22Rv1 (cell line): ENCODE measurements around the gene PAFAH1B1.

Experiments
- H3K27ac ChIP-seq: fragments of 450-650 bp; 2 replicates; pipeline ENCODE4 v1.5.1; 2017
- ZFX ChIP-seq: fragments of 450-650 bp; IDR thresholded peaks from 2 replicates; pipeline ENCODE4 v1.6.1; 2017; ENCODE audit warnings: antibody characterized with exemption, borderline replicate concordance
- TF ChIP-seq, protein P1 (sequence below): fragments of 450-650 bp; IDR thresholded peaks from 2 replicates; pipeline ENCODE4 v1.5.1; 2017; ENCODE audit warnings: mild to moderate bottlenecking

Gene PAFAH1B1

GRCh38 chr17:2631211-2631610 lies 37.8 kb downstream of the PAFAH1B1 start:
- H3K27ac ChIP-seq = no peak overlapping the region
- no peak for TF ChIP-seq ZFX
- TF ChIP-seq, protein P1, sequence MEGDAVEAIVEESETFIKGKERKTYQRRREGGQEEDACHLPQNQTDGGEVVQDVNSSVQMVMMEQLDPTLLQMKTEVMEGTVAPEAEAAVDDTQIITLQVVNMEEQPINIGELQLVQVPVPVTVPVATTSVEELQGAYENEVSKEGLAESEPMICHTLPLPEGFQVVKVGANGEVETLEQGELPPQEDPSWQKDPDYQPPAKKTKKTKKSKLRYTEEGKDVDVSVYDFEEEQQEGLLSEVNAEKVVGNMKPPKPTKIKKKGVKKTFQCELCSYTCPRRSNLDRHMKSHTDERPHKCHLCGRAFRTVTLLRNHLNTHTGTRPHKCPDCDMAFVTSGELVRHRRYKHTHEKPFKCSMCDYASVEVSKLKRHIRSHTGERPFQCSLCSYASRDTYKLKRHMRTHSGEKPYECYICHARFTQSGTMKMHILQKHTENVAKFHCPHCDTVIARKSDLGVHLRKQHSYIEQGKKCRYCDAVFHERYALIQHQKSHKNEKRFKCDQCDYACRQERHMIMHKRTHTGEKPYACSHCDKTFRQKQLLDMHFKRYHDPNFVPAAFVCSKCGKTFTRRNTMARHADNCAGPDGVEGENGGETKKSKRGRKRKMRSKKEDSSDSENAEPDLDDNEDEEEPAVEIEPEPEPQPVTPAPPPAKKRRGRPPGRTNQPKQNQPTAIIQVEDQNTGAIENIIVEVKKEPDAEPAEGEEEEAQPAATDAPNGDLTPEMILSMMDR = no peak

DNA sequence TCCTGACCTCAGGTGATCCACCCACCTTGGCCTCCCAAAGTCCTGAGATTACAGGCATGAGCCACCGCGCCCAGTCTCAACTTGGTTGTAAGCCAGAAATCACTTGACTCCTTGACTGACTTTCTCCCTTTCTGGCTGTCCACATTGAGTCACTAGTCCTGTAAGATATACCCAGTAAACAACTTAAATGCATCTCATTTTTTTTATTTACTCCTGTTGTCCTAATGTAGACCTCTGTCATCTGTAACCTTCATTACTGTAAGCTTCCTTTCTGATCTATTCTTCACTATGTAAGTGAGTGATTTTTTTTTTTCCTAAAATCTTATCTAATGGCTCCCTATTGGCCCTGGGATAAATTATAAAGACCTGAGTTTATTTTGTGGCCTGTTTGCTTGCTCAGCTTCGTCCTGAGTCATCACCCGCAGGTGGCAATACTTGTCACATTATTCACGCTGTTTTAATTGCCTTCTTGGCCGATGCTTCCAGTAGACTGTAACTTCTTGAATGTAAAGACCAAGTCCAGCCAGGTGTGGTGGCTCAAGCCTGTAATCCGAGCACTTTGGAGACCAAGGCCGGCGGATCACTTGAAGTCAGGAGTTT lies 41.0 kb downstream of the PAFAH1B1 start:
- TF ChIP-seq, protein P1 = no peak
- TF ChIP-seq ZFX = no peak
- no peak overlapping the region for H3K27ac ChIP-seq

GRCh38 chr17:2635241-2635640 lies 41.8 kb downstream of the PAFAH1B1 start:
- no peak overlapping the region for H3K27ac ChIP-seq

GRCh38 chr17:2635675-2636074 lies 42.2 kb downstream of the PAFAH1B1 start:
- TF ChIP-seq, protein P1 = no peak
- TF ChIP-seq ZFX = no peak
- no peak overlapping the region for H3K27ac ChIP-seq

More at GRCh38 chr17:2635241-2635640, 41.8 kb downstream of the PAFAH1B1 start:
- no peak for TF ChIP-seq ZFX
- TF ChIP-seq, protein P1 = no peak

DNA sequence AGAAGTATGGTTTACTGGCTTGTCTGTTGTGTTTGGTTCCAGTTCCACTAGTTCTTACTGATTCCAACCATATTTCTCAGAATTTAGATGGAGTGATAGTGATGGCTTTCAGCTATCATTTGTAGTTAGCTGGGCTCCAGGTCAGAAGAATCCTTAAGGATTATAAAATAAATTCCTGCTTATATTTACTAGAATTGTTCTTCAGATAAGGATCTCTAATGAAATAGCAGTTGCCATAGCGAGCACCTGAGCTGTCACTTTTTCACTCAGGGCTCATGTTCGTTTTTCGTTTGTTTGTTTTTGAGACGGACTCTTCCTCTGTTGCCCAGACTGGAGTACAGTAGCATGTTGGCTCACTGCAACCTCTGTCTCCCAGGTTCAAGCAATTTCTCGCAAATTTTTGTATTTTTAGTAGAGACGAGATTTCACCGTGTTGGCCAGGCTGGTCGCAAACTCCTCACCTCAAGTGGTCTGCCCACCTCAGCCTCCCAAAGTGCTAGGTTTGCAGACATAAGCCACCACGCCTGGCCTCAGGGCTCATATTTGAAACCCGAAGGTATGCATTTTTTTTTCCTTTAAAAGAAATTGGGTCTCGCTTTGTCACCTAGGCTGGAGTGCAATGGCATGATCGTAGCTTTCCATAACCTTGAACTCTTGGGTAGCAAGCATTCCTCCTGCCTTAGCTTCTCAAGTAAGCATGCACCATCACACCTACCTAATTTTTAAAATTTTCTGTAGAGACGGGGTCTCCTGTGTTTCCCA lies 42.9 kb downstream of the PAFAH1B1 start:
- H3K27ac ChIP-seq = no peak overlapping the region
- no peak for TF ChIP-seq ZFX
- TF ChIP-seq, protein P1 = no peak

DNA sequence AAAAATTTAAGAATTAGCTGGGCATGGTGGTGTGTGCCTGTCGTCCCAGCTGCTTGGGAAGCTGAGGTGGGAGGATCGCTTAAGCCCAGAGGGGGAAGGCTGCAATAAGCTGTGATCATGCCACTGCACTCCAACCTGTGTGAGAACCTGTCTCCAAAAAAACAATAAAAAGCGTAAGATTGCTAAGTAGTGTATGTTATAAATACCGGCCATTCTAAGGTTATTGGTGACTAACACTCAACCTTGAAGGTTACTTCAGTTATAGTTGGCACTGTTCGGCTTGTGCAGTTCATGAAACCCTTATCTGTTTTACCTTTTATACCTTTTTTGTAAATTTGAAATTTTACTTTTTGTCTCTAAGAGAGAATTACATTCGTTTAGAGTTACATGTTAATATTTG lies 44.0 kb downstream of the PAFAH1B1 start:
- H3K27ac ChIP-seq = no peak overlapping the region
- no peak for TF ChIP-seq ZFX
- TF ChIP-seq, protein P1 = no peak

GRCh38 chr17:2644971-2645370 lies 51.5 kb downstream of the PAFAH1B1 start:
- no peak for TF ChIP-seq ZFX
- TF ChIP-seq, protein P1 = no peak
- no peak overlapping the region for H3K27ac ChIP-seq
